Measurements from ENCODE around the gene KCNT1.

The KCNT1 gene

DNA sequence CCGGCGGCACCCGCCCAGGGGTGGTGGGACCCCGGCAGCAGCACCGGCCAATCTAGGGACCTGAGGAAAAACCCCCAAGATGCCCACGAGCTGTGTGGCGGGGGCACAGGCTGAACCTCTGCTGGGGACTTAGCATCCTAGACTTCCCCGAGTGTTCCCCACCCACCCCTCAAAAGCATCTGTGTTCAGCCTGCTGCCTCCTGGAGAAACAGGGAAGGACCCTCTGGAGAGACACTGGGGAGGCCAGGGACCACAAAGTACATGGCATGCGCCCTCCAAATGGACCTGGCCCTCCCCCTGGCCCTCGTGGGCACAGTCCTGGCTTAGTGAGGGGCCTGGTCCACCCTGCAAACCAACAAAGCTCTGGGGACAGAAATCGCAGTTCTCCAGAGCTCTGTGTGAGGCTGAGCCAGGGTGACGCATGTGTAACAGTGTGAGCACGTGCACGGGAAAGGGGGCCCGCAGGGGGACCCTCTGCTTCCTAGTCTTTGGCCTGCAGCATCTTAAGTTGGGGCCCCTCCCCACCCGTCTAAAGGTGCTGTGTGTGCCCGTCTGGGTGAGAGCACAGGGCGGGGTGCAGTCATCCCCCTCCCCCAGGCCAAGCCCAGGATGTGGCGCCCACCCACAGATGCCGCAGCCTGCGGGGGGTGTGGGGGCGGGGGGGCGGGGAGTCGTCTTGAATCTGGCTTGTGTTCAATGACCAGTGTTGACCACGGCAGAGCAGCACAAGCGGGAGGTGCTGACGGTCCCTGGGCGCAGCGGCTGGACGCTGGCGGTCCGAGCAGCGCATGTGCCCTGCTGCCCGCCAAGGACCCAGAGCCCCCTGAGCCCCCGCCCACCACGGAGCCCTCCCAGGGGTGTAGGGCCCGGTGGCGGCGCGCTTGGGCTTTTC is 672 bp upstream of the KCNT1 start:
- DNase-seq, result no peak

DNA sequence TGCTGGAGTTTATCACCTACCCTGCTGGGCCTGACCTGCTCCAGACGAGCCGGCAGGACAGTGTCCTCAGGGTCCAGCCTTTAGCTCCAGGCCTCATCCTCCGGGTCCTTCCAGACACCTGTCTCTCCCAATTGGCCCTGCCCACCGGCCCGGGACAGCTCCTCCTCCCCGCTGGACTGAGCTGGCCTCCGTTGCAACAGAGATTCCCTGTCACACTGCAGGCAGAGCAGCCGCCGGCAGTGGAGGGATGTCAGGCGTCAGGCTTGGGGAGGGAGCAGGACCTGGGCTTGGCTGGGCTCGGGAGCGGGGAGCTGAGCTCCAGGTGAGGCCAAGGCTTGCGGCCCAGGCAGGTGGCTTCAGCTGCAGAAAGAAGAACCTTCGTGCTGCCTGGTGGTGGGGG is 1.7 kb downstream of the KCNT1 start:
- no peak for DNase-seq

DNA sequence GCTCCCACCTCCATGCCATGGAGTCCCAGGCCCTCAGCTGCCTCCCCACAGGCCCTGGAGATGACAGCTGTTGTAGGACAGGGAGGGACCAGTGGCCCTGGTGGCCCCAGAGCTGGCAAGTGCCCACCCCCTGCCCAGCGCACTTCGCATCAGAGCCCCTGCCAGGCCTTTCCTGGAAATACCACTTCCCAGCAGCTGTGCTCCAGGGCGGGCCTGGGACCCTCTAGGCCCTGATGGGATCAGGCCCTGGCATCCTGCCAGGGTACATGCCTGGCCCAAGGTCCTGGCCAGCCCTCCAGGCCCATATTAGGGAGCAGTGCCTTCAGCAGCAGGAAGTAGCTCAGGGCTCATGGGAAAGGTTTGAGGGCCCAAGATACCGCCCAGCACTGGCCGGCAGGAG is 2.5 kb downstream of the KCNT1 start:
- no peak for DNase-seq

DNA sequence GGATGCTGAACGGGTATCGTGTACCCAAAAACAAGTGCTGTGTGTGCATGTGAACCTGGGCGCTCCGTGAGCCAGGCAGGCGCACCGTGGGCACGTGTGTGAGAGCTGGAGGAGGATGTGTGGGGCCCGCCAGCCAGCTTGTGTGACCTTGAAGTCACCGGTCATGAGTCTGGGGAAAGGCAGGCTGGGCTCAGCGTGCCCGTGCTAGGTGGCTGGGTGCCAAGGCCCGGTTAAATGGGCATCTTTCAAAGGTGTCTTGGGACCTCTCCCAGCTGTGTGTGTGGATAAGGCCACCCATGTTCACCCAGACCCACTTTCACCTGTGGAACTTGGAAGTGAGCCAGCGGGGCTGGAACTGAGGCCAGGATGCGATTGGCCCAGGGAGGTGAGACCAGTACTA is 3.4 kb downstream of the KCNT1 start:
- no peak for DNase-seq

DNA sequence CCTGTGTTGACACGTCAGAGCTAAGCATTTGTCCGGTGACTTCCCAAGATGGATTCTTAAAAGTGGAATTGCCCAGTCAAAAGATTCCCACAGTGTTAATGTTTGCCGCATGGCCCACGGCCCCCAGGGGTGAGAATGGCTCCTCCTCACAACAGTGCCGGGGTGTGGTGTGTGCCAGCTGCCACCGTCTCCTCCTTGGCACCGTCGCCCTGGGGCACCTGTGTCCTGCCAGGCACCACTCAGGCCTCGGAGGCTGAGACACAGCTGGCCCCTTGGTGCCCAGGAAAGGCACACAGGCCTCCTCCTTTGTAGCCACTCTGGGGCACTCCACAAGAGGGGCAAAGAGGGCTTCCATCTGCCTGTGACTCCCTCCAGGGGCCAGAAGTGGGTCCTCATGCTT is 4.3 kb downstream of the KCNT1 start:
- DNase-seq, result no peak

DNA sequence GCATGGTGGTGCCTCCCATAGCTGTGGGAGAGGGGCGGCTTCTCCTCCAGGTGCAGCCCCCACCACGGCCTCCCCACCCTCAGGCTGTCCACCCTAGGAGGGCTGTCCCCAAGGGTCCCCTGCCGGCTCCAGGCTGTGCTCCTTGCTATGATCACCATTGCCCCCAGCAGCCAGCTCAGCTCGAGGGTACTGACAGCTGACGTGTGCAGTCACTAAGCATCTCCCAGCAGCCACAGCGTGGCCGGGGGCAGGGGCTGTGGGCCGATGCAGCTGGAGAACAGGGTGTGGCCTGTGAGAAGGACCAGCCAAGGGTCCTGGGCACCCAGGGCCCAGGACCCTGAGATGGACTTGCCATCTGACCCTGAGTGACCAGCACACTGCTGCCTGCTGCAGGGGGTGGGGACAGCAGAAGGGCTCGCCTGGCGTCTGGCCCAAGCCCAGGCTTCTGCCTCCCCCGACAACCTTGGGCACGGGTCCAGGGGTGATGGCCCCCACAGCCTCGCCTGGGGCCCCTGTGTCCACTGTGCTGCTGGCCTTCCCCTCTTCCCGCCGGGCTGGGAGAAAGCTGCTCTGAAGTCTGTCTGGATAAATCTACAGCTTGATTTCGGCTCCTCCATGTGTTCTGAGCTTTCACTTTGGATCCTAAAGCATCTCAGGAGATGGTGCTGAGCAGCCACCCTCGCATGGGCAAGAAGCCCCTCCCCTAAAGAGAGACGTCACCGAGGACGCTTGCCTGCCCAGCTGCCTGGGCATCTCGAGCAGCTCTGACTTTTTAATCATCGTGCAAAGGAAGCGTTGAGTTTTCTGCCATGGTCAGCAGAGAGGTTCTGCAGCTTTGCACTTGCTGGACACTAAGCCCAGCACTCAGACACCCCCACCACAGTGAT is 5.5 kb downstream of the KCNT1 start:
- DNase-seq, result no peak

DNA sequence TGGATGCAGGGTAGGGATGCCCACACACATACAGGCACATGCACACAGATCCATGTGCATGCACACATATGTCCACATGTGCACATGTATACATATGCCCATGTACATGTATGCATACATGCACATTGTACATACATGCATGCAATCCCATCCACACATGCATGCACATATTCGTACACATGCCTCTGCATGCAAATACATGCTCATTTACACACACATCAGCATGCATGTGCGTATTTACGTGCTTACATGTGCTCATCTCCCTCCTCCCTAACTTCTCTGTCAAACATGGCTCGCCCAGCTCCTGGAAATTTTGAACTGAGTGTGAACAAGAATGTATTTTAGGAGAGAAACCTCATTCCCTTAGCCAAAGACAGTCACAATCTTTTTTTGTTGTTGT is 6.2 kb downstream of the KCNT1 start:
- no peak for DNase-seq

DNA sequence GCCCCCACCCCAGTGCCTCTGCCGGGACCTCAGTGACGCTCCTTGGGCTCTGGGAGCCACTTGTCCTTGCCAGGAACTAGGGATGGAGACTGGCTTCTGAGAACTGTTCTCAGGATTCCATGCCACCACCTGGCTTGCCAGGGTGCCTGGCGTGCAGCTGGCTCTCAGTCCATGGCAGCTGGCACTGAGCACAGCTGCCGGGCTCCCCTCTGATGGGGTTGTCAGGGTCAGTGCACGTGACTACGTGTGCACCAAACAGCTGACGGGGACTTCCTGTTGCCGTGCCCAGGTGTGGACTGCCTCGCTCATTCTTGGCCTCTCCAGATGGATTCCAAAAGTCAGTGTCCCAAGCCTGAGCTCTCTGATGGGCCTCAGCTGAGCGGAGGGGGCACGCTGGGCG is 9.4 kb downstream of the KCNT1 start:
- DNase-seq, result no peak

DNA sequence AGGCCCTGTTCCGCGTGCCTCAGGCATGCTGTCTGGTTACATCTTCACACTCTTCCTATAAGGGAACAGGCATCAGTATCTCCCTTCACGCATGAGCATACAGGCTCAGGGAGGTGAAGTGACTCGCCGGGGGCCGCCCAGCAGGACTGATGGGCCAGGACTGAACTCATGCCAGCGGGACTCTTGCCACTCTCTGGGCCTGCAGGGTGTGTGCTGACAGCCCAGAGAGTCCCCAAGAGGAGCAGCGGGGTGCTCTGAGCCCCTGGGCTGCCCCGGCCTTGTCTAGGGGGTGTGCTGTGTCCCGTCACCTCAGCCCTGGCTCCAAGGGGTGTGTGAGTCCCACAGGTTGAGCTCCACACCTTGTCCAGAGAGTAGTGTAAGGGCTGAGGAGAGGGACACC is 9.9 kb downstream of the KCNT1 start:
- no peak for DNase-seq

DNA sequence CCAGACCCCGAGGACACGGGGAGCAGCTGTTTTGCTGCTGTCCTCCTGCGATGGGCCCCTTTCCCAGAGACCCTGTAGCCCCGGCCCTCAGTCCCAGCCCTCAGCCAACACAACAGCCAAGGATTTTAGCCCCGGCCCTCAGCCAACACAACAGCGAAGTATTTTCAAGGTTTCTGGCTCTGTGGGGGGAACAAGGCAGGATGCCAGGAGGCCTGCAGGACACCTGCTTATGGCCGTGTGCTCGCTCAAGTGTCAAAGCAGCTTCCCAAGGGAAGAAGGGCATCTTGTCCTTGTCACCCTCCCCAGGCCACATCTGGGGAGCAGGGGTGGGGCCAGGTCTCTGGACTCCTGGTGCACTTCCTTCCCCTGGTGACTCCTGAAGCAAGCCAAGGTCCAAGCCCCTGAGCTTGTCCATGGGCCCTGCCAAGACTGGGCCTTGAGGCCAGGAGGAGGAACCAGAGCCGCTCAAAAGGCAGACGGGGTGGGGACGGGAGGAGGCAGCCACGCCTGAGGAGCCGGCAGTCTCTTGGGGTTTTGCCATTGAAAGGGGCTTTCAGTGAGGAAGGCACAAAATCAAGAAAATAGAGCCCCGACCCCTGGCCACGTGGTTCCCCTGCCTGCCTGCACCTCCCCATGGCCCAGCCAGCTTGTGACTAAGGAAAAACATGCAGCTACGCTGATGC is 10.8 kb downstream of the KCNT1 start:
- no peak for DNase-seq

DNA sequence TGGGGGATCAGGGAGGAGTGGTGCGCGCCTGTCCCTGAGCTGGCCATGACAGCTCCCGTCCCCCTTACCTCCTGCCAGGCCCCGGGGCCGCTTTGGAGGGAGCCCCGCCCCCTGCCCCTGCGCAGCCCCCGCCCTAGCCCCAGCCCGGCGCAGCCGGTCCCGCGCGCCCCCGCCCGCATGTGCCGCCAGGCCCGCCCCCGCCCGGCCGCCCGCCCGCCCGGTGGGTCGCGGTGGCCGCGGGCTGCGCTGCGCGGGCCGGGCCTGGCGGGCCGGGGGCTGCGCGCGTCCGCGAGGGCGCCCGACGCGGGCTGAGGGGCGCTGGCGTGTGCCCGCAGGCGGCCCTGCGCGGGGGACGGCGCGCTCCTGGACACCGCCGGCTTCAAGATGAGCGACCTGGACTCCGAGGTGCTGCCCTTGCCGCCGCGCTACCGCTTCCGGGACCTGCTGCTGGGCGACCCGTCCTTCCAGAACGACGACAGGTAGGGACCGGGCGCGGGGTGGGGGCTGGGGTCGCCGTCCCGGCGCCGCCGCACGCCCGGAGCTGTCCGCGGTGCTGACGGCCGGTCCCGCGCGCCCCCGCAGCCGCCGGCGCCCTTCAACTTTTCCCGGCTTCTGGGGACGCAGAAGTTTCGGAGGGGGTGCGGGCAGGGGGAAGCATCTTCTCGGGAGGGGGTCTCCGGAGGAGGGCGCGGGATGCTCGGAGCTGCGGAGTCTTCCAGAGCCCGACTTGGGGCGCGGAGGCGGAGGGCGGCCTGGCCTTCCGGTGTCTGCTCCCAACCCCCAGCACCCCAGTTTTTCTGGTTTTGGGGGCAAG is 12.5 kb downstream of the KCNT1 start:
- no peak for DNase-seq

DNA sequence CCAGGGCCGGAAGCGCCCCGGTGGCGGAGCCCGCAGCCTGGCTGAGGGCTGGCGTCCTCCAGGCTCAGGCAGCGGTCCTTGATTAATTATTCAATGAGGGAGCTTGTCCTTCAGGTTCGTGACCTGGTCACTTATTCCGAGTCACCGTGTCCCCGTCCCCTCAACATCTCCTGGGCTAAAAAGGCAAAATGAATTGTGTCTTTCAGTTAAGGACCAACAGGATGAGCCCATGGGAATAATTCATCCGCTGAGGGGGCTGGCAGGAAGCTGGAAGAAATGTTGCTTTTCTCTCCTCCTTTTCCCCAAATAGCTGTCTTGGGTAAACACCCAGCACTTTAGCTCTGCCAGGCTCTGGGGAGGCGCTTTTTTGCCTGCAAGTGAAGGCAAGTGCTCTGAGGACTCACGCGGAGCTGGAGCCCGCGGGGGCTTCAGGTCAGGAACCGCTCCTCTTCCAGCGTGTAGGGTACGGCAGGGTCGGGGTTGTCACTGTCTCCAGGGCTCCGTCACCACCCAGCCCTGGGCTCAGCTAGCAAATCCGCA is 13.1 kb downstream of the KCNT1 start:
- DNase-seq, result no peak

DNA sequence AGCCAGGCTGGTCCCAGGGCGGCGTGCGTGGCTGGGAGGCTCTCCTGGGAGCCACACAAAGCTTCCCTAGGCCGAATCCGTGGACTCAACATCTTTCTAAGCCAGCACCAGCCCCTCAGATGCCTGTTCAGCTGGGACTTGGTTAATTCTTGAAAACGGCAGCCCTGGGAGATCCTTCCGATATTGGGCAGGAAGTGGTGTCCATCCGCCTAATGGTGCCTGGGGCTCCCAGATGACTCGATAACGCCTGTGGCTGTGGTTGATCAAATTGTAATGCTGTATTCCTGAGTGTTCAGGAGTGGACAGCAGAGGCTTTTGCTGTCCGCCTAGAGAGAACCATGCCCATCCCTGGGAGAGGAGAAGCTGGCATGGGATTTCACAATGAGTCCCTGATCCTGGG is 14.1 kb downstream of the KCNT1 start:
- no peak for DNase-seq

DNA sequence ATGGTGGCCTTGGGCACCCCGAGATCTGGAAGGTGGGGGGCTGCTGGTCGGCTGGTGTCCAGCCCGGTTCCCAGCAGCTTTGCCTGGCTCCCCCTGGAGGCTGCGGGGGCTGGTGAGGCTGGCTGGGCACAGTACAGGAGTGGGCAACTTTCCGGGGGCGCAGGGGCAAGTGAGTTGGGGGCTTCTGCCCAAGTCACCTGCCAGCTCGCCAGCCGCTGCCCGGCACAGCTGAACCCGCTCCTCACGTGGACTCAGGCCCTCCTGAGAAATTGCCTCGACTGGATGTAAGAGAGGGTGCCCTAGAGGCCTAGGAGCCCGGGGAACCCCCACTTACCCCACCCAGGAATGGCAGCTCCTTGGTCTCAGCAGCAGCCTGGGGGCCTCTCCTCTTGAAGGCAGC is 15.4 kb downstream of the KCNT1 start:
- DNase-seq, result no peak

DNA sequence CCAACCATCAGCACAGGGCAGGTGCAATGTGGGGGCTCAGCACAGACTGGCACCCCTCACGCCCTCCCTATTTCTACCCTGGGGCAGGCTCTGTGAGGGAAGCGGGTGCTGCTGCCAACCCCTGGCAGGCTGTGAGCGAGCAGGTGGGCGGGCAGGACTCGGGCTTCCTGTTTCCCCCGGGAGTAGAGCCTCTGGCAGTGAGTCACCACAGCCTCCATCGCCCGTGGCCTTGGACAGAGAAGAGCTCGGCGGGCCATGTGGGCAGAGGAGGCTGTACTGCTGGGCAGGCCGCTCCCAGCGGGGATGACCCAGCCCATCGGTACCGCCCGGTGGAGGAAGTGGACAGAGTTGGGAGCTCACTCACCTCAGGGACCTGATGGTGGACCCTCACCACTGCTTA is 16.6 kb downstream of the KCNT1 start:
- DNase-seq, result peak; percentile 21

DNA sequence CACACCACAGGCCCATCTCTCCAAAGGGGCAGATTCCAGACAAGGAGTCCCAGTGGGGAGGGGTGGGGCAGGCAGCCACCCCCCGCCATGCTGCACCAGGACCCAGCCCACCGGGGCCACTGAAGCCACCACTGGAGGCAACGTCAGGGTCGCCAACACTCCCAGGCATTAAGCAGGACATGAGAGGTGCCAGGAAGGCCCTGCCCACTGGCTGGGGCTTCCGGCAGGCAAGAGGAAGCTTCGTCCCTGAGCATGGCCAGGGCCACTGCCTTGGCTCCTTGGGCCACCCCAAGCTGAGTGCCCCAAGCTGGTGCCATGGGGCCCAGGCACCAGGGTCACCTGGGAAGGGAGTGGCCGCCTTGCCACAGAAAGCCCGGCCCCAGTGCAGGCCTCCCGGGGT is 17.5 kb downstream of the KCNT1 start:
- no peak for DNase-seq

DNA sequence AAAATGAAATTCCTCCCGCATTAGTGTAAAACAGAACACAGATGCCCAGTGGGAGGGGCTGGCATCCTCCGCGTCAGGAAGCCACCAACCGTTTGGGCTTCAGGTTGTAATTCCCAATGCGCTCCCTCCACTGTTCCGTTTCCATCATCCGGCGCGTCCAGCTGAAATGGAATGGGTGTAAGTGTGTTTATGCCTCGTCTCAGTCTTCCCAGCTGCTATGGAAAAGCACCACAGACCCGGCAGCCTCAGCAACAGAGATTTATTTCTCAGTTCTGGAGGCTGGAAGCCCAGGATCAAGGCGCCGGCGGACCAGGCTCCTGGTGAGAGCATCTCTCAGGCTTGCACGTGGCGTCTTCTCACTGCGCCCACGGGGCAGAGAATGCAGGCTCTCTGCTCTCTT is 20.4 kb downstream of the KCNT1 start:
- no peak for DNase-seq

DNA sequence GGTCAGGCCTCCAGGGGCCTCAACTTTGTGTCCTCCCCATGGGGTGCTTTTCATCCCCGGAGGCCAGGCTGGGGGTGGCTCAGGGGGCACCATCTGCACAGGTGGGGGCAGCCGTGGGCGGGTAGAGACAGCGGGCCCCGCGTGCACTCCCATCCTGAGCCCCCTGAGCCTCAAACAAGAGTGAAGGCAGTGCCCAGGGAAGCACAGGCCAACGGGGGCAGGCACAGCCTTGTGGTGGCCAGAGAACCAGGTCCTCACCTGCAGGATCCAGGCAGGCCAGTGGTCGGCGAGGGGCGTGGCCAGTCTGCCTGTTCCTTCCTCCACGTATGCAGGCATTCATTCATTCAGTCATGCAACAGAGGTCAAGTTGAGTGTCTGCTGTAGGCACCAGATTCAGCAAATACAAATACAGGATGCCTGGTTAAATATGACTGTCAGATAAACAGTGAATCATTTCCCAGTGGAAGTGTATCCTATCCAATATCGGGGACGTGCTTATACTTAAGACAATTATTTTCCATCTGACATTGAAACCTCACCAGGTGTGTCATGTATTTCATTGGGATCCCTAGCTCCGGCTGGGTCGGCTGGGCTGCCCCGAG is 22.3 kb downstream of the KCNT1 start:
- no peak for DNase-seq

DNA sequence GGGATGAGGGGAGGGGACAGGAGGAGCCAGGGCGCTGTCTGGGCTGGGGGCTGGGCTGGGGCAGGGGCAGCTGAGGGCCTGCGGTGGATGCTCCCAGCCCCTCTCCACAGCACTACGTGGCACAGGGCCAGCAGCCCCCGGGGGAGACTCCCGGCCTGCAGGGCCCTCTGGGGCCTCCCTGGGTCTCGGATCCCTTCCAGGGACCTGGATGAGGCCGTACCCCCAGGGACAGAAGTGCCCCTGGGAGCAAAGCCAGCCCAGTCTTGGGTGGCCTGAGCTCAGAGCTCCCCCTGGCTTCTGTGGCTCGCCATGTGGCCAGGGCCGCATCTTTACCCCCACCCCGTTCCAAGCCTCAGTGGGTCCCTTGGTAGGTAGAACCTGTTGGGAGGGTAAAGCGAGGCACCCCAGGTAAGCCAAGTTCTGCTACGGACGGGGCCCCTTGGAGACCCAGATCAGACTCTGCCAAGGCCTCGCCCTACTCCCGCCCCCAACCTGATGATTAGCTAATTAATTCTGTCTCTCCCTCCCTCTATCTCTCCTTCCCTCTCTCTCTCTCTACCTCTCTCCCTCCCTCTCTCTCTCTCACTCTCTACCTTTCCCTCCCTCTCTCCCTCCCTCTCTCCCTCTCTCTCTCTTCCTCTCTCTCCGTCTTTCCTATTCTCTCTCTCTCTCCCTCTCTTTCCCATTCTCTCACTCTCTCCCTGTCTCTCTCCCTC is 24.3 kb downstream of the KCNT1 start:
- no peak for DNase-seq

DNA sequence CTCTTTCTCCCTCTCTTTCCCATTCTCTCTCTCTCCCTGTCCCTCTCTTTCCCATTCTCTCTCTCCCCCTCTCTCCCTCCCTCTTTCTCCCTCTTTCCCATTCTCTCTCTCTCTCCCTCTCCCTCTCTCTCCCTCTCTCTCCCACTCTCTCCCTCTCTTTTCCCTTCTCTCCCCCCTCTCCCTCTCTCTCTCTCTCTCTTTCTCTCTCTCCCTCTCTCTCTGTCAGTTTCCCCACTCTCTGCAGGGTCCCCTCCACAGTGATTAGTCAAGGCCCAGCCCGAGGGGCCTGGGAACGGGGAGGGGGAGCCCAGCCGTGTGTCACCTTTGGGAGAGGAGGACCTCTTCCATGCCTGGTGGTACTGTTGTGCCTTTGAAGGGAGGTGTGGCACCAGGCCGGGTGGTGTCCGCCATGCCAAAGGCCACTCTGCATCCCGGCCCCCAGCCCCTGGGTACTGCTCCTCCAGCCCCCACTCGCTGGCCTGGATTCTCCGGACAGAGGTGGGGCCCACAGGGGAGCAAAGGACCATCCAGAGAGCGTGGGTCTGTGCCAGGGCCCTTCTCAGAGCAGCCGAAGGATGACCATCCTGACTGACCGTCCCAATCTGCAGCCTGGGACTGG is 25.4 kb downstream of the KCNT1 start:
- DNase-seq, result no peak
